Esophagus squamous epithelium (tissue), 5 donors: ENCODE results near the gene LBP. TPM values are rescaled to one million over a fixed set of nuclear protein-coding genes. Genes with fewer than 3 reads are reported as not detected.
"Not testable (repeated sequence)": the region's sequence is repeated elsewhere in the genome, so short reads cannot be mapped to it uniquely, and the experiment has no call there.

Experiments used
- DNase-seq: peaks from one replicate; lab custom pipeline; 2025; lab: John Stamatoyannopoulos, UW
- H3K27ac ChIP-seq, 4 donors: fragments of 200-600 bp; sonication (generic); one replicate each; pipeline ENCODE4 v1.5.1; 2016 to 2019; ENCODE audit warnings: mild to moderate bottlenecking in 1 of 4
- H3K27me3 ChIP-seq, 4 donors: fragments of 200-600 bp; sonication (generic); 1 replicate in 3 of 4; 2 replicates in 1 of 4; pipeline versions ENCODE4 v1.5.1 to v1.6.0; 2017 to 2021; ENCODE audit warnings: antibody characterized with exemption in 1 of 4
- H3K36me3 ChIP-seq, 3 donors: fragments of 200-600 bp; sonication (generic); one replicate each; pipeline ENCODE4 v1.5.1; 2016 to 2019
- H3K4me1 ChIP-seq, 3 donors: fragments of 200-600 bp; sonication (generic); one replicate each; pipeline ENCODE4 v1.5.1; 2017 to 2019
- H3K4me3 ChIP-seq, 4 donors: fragments of 200-600 bp; sonication (generic); 1 replicate in 3 of 4; 2 replicates in 1 of 4; pipeline ENCODE4 v1.5.1; 2016 to 2019; ENCODE audit warnings: mild to moderate bottlenecking in 2 of 4, moderate library complexity in 1 of 4
- H3K9me3 ChIP-seq, 3 donors: fragments of 200-600 bp; sonication (generic); one replicate each; pipeline ENCODE4 v1.5.1; 2016 to 2019
- POLR2A ChIP-seq, 4 donors: fragments of 450-650 bp; IDR thresholded peaks; one replicate each; pipeline ENCODE4 v1.6.1; 2017; ENCODE audit warnings: antibody characterized with exemption in 4 of 4, mild to moderate bottlenecking in 4 of 4, moderate library complexity in 3 of 4
- WGBS, 2 donors: methylation state at CpG; one replicate each; pipeline ENCODE4 v1.1.5; 2018; 5-methylcytosine and 5-hydroxymethylcytosine counted together
- intact Hi-C: fragments of 100-400 bp; cut with DNase I; formaldehyde crosslinking; loops from one replicate; pipeline ENCODE4 v1.15.0; 2022
- total RNA-seq, 4 donors: library from RNA; depleted of rRNA; stranded (reverse); fragments of >200 nt; gene quantifications; one replicate each; pipeline ENCODE4 v1.1.0, GENCODE V29; 2016
- TF ChIP-seq, protein P1 (sequence below), 6 experiments: fragments of 450-650 bp in 4 of 6; fragments of 200-600 bp in 2 of 6; sonication (generic) in 2 of 6; IDR thresholded peaks; one replicate each; pipeline ENCODE4 v1.5.1; 2016 to 2019; ENCODE audit warnings: antibody characterized with exemption in 6 of 6, mild to moderate bottlenecking in 4 of 6, moderate library complexity in 4 of 6
- donor health status: DM: yes; HTN: yes; CAD: no.

Gene LBP
- total RNA-seq, 4 donors from 2014 or later, result 0.18 TPM; not detected in 3

DNA sequence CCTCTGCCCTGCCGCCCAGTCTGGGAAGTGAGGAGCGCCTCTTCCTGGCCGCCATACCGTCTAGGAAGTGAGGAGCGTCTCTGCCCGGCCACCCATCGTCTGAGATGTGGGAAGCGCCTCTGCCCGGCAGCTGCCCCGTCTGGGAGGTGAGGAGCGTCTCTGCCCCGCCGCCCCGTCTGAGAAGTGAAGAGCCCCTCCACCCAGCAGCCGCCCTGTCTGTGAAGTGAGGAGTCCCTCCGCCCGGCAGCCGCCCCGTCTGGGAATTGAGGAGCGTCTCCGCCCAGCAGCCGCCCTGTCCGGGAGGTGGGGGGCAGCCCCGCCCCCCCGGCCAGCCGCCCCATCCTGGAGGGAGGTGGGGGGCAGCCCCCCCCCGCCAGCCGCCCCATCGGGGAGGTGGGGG, 61.0 kb downstream of the LBP start:
- no peaks in the 10 kb centered on the region for H3K4me1 ChIP-seq
- TF ChIP-seq, protein P1, sequence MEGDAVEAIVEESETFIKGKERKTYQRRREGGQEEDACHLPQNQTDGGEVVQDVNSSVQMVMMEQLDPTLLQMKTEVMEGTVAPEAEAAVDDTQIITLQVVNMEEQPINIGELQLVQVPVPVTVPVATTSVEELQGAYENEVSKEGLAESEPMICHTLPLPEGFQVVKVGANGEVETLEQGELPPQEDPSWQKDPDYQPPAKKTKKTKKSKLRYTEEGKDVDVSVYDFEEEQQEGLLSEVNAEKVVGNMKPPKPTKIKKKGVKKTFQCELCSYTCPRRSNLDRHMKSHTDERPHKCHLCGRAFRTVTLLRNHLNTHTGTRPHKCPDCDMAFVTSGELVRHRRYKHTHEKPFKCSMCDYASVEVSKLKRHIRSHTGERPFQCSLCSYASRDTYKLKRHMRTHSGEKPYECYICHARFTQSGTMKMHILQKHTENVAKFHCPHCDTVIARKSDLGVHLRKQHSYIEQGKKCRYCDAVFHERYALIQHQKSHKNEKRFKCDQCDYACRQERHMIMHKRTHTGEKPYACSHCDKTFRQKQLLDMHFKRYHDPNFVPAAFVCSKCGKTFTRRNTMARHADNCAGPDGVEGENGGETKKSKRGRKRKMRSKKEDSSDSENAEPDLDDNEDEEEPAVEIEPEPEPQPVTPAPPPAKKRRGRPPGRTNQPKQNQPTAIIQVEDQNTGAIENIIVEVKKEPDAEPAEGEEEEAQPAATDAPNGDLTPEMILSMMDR (IDR thresholded peaks at IDR 0.05), result no peak
- TF ChIP-seq POLR2A (IDR thresholded peaks at IDR 0.05), result no peak
- H3K27ac ChIP-seq, result no peak overlapping the region
- intact Hi-C loops, result no loop called here
- peaks cover 0 to 20% (median 0%) of the 10 kb centered on the region in 3 donors for H3K36me3 ChIP-seq
- WGBS, 2 donors, result no CpG with 5 or more reads among the region's 29 CpGs
- no peak overlapping the region for H3K4me3 ChIP-seq
- H3K9me3 ChIP-seq, result no peaks in the 10 kb centered on the region
- H3K27me3 ChIP-seq, result no peaks in the 10 kb centered on the region
- no peak for DNase-seq

DNA sequence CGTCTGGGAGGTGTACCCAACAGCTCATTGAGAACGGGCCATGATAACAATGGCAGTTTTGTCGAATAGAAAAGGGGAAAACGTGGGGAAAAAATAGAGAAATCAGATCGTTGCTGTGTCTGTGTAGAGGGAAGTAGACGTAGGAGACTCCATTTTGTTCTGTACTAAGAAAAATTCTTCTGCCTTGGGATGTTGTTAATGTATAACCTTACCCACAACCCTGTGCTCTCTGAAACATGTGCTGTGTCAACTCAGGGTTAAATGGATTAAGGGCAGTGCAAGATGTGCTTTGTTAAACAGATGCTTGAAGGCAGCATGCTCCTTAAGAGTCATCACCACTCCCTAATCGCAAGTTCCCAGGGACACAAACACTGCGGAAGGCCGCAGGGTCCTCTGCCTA, 61.5 kb downstream of the LBP start:
- H3K4me3 ChIP-seq, H3K27me3 ChIP-seq, intact Hi-C loops, H3K4me1 ChIP-seq, H3K27ac ChIP-seq, H3K9me3 ChIP-seq, DNase-seq: not testable (repeated sequence)
- peaks cover 0 to 25% (median 0%) of the 10 kb centered on the region in 3 donors for H3K36me3 ChIP-seq
- WGBS, 2 donors, result 70 to 86% methylated on average over 4 to 8 of the region's 9 CpGs

DNA sequence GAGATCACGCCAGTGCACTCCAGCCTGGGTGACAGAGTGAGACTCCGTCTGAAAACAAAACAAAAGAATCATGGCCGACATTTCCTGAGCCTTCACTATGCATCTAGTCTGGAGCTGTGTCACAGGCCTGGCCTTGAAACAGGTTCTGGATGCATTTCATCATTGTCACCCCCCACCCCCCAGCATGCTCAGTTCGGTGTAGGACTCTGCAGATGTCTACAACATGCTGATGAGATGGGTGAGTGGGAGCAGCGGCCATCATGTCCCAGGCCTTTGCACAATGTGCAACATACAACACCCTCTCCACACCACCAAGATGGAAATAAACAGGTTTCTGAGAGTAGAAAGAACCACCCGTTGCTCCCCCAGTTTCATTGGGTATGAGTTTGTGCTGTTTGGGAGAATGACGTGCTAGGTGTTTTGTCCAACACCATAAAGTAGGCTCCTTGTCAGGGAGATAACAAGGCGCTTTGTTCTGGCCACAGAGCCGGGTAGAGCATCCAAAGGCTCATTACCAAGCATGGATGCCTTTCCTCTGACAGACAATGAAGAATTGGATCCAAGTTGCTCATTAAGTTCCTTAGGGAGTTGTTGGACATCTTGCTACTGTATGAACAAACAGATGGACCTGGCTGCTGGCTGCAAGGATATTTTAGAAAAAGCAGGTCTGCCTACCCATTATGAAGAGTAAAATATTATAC, 66.7 kb downstream of the LBP start:
- Histone ChIP-seq H3K27me3 (no peaks in the 10 kb centered on the region), H3K36me3 (peaks cover 0 to 67% (median 6%) of the 10 kb centered on the region in 3 donors), H3K4me3 (no peak overlapping the region), H3K4me1 (no peaks in the 10 kb centered on the region), H3K9me3 (no peaks in the 10 kb centered on the region), H3K27ac (no peak overlapping the region)
- 76 to 85% methylated on average over 4 to 8 of the region's 9 CpGs for WGBS, 2 donors
- intact Hi-C loops, result no loop called here
- DNase-seq, result no peak
- TF ChIP-seq, protein P1 (IDR thresholded peaks at IDR 0.05), result no peak
- no peak for TF ChIP-seq POLR2A (IDR thresholded peaks at IDR 0.05)

DNA sequence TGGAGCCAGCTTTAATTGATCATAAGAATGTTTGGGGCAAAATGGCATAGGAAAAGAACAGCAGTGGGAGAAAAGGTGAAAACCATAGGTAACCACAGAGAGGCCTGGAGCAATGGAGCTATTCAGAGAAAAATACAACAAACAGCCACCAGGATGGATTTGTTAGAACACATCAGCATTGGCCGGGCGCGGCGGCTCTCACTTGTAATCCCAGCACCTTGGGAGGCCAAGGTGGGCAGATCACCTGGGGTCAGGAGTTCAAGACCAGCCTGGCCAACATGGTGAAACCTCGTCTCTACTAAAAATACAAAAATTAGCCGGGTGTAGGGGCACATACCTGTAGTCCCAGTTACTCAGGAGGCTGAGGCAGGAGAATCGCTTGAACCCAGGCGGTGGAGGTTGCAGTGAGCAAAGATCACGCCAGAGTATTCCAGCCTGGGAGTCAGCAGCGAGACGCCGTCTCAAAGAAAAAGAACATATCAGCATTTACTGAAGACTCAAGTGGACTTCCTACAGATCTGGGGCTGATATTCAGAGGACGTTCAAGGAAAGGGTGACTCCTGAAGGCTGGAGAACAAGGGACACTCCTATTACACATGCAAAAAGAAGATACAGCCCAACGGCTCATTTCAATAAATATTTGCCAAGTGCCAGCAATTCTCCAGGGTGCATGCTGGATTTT, 68.6 kb downstream of the LBP start:
- H3K27ac ChIP-seq, result no peak overlapping the region
- TF ChIP-seq, protein P1 (IDR thresholded peaks at IDR 0.05), result no peak
- no peak for TF ChIP-seq POLR2A (IDR thresholded peaks at IDR 0.05)
- H3K27me3 ChIP-seq, result no peaks in the 10 kb centered on the region
- H3K9me3 ChIP-seq, result no peaks in the 10 kb centered on the region
- no peak for DNase-seq
- H3K4me1 ChIP-seq, result peaks cover 0 to 10% (median 0%) of the 10 kb centered on the region in 3 donors
- H3K4me3 ChIP-seq, result no peak overlapping the region
- intact Hi-C loops, result no loop called here
- 88 to 89% methylated on average over 13 to 14 of the region's 14 CpGs for WGBS, 2 donors
- peaks cover 14 to 86% (median 15%) of the 10 kb centered on the region in 3 donors for H3K36me3 ChIP-seq

DNA sequence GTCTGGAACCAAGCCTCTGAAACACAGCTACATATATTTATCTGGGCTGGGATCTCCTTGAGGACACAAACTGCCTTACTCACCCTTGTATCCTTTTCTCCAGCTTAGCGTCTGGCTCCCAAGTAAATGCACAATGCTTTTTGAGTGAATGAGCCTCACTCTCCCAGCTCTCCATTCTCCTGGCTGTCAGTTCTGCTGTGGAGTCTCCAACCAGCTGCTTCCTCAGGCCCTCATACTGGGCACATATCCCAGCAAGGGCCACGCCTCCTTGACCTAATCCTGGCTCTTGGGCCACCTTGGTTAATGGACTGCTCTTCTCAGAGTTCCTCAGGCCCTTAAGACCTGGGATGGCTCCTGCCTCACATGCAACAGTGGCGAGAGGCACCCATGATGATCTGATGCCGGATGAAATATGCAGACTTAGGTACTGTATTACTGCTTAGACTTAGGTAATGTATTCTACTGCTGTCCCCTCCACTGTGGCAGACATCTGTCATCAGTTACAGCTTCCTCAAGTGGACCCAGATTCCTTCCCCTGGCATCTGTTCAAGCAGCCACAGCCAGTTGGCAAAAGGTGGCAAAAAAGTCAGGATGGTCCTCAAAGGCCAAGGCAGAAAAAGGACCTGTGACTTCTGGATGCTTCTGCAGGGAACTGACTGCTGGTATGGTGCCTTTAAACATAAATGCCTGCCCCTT, 72.4 kb downstream of the LBP start:
- no peaks in the 10 kb centered on the region for H3K9me3 ChIP-seq
- peaks cover 41 to 91% (median 43%) of the 10 kb centered on the region in 3 donors for H3K36me3 ChIP-seq
- TF ChIP-seq POLR2A (IDR thresholded peaks at IDR 0.05), result no peak
- TF ChIP-seq, protein P1 (IDR thresholded peaks at IDR 0.05), result no peak
- H3K4me1 ChIP-seq, result peaks cover 0 to 10% (median 0%) of the 10 kb centered on the region in 3 donors
- no peaks in the 10 kb centered on the region for H3K27me3 ChIP-seq
- H3K27ac ChIP-seq, result no peak overlapping the region
- WGBS, 2 donors, result 54 to 73% methylated on average over 1 to 4 of the region's 4 CpGs
- intact Hi-C loops, result no loop called here
- DNase-seq, result no peak
- H3K4me3 ChIP-seq, result no peak overlapping the region
